Naive thymus-derived CD4-positive, alpha-beta T cell (primary cell): Measurements from ENCODE around the gene PANK2. TPM values are rescaled to one million over a fixed set of nuclear protein-coding genes. Genes with fewer than 3 reads are reported as not detected.
"Not testable (repeated sequence)": the region's sequence is repeated elsewhere in the genome, so short reads cannot be mapped to it uniquely, and the experiment has no call there.

Experiments
- ATAC-seq: fragments of 150-1000 bp; cut with Tn5 transposase; 2 replicates; pipeline ENCODE4 v1.10.0; 2021; ENCODE audit warnings: mild to moderate bottlenecking, moderate library complexity
- CTCF ChIA-PET: fragments of 350-600 bp; sonication (Branson Sonifier 250); formaldehyde crosslinking; loops from one replicate; lab custom pipeline; 2021; ENCODE audit warnings: antibody characterized with exemption; lab: Charles Lee
- POLR2A ChIA-PET: fragments of 350-600 bp; sonication (Branson Sonifier 250); formaldehyde crosslinking; loops from one replicate; lab custom pipeline; 2021; ENCODE audit warnings: antibody characterized with exemption, inconsistent platforms; lab: Charles Lee
- DNase-seq, 9 donors: peaks; one replicate each; pipeline versions ENCODE4 v3.0.0 to v3.0.0-alpha.2; 2020 to 2022; ENCODE audit warnings: mixed read lengths in 1 of 9
- H3K27ac ChIP-seq: one replicate; pipeline ENCODE4 v1.7.0; 2013; ENCODE audit warnings: mild to moderate bottlenecking, low read depth, low read length, moderate library complexity
- H3K27me3 ChIP-seq, 2 donors: one replicate each; pipeline ENCODE4 v1.7.0; 2013; ENCODE audit warnings: low read length in 2 of 2, mild to moderate bottlenecking in 2 of 2, moderate library complexity in 2 of 2; ENCODE audit not compliant: control insufficient read depth in 2 of 2, insufficient read depth in 2 of 2
- H3K36me3 ChIP-seq, 3 experiments: 1 replicate in 2 of 3; 2 replicates in 1 of 3; pipeline ENCODE4 v1.7.0; 2013; ENCODE audit warnings: low read length in 3 of 3, mild to moderate bottlenecking in 3 of 3, moderate library complexity in 1 of 3; ENCODE audit not compliant: insufficient read depth in 3 of 3, control insufficient read depth in 2 of 3
- H3K4me1 ChIP-seq, 2 donors: one replicate each; pipeline ENCODE4 v1.7.0; 2013; ENCODE audit warnings: low read length in 2 of 2, mild to moderate bottlenecking in 2 of 2, moderate library complexity in 1 of 2; ENCODE audit not compliant: control insufficient read depth in 2 of 2, insufficient read depth in 2 of 2
- H3K4me3 ChIP-seq: 2 replicates; pipeline ENCODE4 v1.7.0; 2013; ENCODE audit warnings: mild to moderate bottlenecking, low read length
- H3K9me3 ChIP-seq, 3 experiments: 1 replicate in 2 of 3; 2 replicates in 1 of 3; pipeline ENCODE4 v1.7.0; 2013; ENCODE audit warnings: low read length in 3 of 3; ENCODE audit not compliant: control insufficient read depth in 2 of 3
- H3K27ac Mint-ChIP-seq, 9 donors: one replicate each; pipeline ENCODE4 v1.8.0; 2020 to 2022; ENCODE audit warnings: mixed read lengths in 9 of 9, mild to moderate bottlenecking in 8 of 9, moderate library complexity in 5 of 9, inconsistent platforms in 2 of 9
- H3K27me3 Mint-ChIP-seq, 5 donors: one replicate each; pipeline ENCODE4 v1.8.0; 2021 to 2022; ENCODE audit warnings: mixed read lengths in 5 of 5, mild to moderate bottlenecking in 1 of 5
- H3K36me3 Mint-ChIP-seq, 5 donors: one replicate each; pipeline ENCODE4 v1.8.0; 2020 to 2022; ENCODE audit warnings: mixed read lengths in 5 of 5, mild to moderate bottlenecking in 3 of 5, inconsistent platforms in 1 of 5
- H3K4me1 Mint-ChIP-seq, 7 donors: one replicate each; pipeline ENCODE4 v1.8.0; 2020 to 2022; ENCODE audit warnings: mixed read lengths in 7 of 7, mild to moderate bottlenecking in 3 of 7, inconsistent platforms in 1 of 7
- H3K4me3 Mint-ChIP-seq, 10 donors: one replicate each; pipeline ENCODE4 v1.8.0; 2020 to 2022; ENCODE audit warnings: mild to moderate bottlenecking in 10 of 10, mixed read lengths in 10 of 10, moderate library complexity in 6 of 10, inconsistent platforms in 2 of 10
- H3K9me3 Mint-ChIP-seq, 11 donors: one replicate each; pipeline ENCODE4 v1.8.0; 2020 to 2022; ENCODE audit warnings: mixed read lengths in 11 of 11, mild to moderate bottlenecking in 4 of 11, inconsistent platforms in 1 of 11, moderate library complexity in 1 of 11
- intact Hi-C, 2 donors: fragments of 100-400 bp; cut with micrococcal nuclease; formaldehyde crosslinking; loops; one replicate each; pipeline ENCODE4 v1.15.1; 2023
- polyA plus RNA-seq, 2 donors: library from polyadenylated mRNA; unstranded; fragments of 300-500 nt; fragmentation: Illumina TruSeq; gene quantifications; one replicate each; pipeline ENCODE4 v1.2.3, GENCODE V29; 2021
- total RNA-seq, 6 experiments: library from RNA in 5 of 6; stranded (reverse) in 5 of 6; gene quantifications; 1 replicate in 5 of 6; 2 replicates in 1 of 6; pipeline ENCODE4 v1.2.3 and lab custom pipeline; 2021 to 2026

Gene PANK2
- total RNA-seq (10 to 100 TPM; 42.4 to 69.7 (median 59.1) TPM), polyA plus RNA-seq (10 to 100 TPM; 39.0 to 46.9 TPM), total RNA-seq (lab: John Stamatoyannopoulos, UW) (63.3 reads per million, percentile 76 among the genes with 10 or more reads in this experiment)

DNA sequence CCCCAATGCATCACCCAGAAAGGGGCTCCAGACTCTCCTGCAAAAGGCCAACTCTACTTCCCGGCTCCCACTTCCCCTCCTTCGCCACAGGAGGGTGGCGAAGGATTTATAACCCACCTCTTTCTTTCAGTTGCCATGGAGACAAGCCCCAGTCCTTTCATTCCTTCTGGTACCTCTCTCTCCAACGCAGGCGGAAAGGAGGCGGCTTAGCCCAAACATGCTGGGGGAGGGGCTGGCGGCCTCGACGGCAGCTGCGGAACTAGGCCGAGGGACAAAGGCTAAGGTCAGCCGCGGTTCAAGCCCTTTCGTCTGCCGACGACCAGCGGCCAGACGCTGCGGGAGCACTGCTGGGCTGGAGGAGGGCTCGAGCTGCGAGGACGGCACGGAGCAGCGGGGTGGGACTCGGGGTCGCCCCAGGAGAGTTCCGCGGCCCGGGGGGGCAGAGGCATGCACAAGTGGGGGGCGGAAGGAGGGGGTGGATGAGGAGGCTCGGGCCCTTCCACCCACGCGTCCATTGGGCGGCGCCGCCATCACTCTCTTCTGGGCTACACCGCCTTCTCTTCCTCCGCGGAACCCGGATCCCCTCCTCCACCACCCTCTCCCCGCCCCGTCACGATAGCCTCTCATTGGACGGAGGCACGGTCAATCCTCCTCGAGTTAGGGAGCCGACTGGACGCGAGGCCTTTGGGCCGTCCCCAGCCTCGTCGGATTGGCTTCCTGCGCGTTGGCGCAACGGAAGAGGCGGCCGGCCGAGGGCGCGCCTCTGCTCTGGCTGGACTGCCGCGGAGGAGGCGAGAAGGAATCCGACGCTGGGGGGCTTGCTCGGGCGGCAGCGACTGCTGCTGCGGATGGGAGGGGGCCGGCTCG lies at the start of gene PANK2:
Gene PANK2, plus strand, starts transcription at position 766 of the 867 bp plus-strand sequence.
- Histone ChIP-seq H3K4me1 (peaks cover 10 to 25% of the 10 kb centered on the region in 2 donors), H3K9me3 (no peaks in the 10 kb centered on the region), H3K27ac (peak within 1 kb of the TSS; percentile 91), H3K36me3 (peaks cover 0 to 3% (median 0%) of the 10 kb centered on the region in 3 experiments), H3K27me3 (no peaks in the 10 kb centered on the region), H3K4me3 (peak within 1 kb of the TSS; percentile 82)
- Mint-ChIP-seq H3K36me3 (peaks cover 0 to 36% (median 12%) of the 10 kb centered on the region in 5 donors), H3K4me3 (peak within 1 kb of the TSS; percentile 96 to 100 (median 98)), H3K9me3 (no peaks in the 10 kb centered on the region), H3K4me1 (peaks cover 42 to 64% (median 55%) of the 10 kb centered on the region in 7 donors), H3K27me3 (no peaks in the 10 kb centered on the region), H3K27ac (peak within 1 kb of the TSS; percentile 87 to 99 (median 97))
- POLR2A ChIA-PET, result interaction anchor here (0.6 to 1.8 kb wide), 3 partner anchors 56 to 197 kb away, joined by 4 to 10 read pairs (median 5); no protein-coding TSS in a partner anchor
- ATAC-seq (peak; percentile 98), DNase-seq (peak; percentile 85 to 96 (median 94))
- CTCF ChIA-PET, result no interaction called here
- intact Hi-C loops, result loop anchor here (1.0 to 5.0 kb wide), 14 partner anchors 18 to 196 kb away; partner anchors contain the start of genes AP5S1 (in 2 of the 2), CDC25B (in 2 of the 2), MAVS (in 2 of the 2) and RNF24 (in 2 of the 2)

DNA sequence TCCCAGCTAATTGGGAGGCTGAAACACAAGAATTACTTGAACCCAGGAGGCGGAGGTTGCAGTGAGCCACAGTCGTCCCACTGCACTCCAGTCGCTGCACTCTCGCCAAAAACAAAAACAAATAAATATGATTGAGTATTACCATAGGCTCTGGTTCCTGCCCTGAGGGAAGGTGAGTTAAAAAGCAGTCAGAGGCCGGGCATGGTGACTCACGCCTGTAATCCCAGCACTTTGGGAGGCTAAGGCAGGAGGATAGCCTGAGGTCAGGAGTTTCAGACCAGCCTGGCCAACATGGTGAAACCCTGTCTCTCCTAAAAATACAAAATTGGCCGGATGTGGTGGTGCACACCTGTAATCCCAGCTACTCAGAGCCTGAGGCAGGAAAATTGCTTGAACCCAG lies 49.0 kb upstream of the PANK2 start:
- not testable (repeated sequence) for H3K27me3 Mint-ChIP-seq, H3K4me3 Mint-ChIP-seq, H3K9me3 Mint-ChIP-seq

DNA sequence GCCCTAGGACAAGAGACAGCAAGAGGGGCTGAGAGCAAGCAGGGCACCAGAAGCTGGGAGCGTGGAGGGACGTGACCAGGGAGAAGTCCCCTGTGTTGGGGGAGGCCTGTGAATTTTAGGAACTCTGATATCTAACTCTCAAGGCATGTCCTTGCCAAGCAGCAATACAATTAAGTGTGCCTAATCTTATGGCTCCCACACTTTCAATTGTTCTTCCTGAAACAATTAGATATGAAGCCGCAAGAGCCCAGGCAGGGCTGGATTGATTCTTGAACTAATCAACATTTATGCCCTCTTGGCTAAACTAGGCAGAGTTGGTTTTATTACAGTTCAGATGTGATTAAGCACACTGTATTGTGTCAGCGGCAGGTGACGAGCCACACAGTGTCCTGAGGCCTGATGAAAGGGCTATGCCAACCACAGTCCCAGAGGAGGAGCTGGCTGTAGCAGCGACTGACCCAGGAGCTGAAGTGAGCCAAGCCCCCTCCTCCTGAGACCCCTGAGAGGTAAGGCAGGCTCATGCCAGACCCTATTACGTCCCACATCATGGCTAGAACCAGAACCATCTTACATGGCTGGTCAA lies 46.7 kb upstream of the PANK2 start:
- no peak overlapping the region for H3K27ac ChIP-seq
- H3K27me3 Mint-ChIP-seq, result no peaks in the 10 kb centered on the region
- peaks cover 0 to 6% (median 0%) of the 10 kb centered on the region in 3 experiments for H3K36me3 ChIP-seq
- H3K27ac Mint-ChIP-seq, result peak overlapping the region in 1 of 9 donors; percentile 31
- no peaks in the 10 kb centered on the region for H3K9me3 ChIP-seq
- peaks cover 0 to 7% (median 0%) of the 10 kb centered on the region in 5 donors for H3K36me3 Mint-ChIP-seq
- H3K27me3 ChIP-seq, result no peaks in the 10 kb centered on the region
- CTCF ChIA-PET, result no interaction called here
- peaks cover 4 to 22% (median 17%) of the 10 kb centered on the region in 7 donors for H3K4me1 Mint-ChIP-seq
- no peak overlapping the region for H3K4me3 Mint-ChIP-seq
- ATAC-seq (no peak), DNase-seq (no peak)
- H3K4me3 ChIP-seq, result no peak overlapping the region
- no peaks in the 10 kb centered on the region for H3K9me3 Mint-ChIP-seq
- POLR2A ChIA-PET, result interaction anchor here (0.6 kb wide), 1 partner anchor 72 kb away, joined by 3 read pairs; no protein-coding TSS in a partner anchor
- intact Hi-C loops, result no loop called here
- H3K4me1 ChIP-seq, result peaks cover 0 to 11% of the 10 kb centered on the region in 2 donors

More for the DNA sequence above, 49.0 kb upstream of the PANK2 start:
- H3K36me3 ChIP-seq, intact Hi-C loops, CTCF ChIA-PET, ATAC-seq, H3K27ac Mint-ChIP-seq, H3K27me3 ChIP-seq, DNase-seq, H3K27ac ChIP-seq, H3K9me3 ChIP-seq, H3K4me3 ChIP-seq, H3K4me1 ChIP-seq: not testable (repeated sequence)
- peaks cover 0 to 12% (median 0%) of the 10 kb centered on the region in 5 donors for H3K36me3 Mint-ChIP-seq
- H3K4me1 Mint-ChIP-seq, result peaks cover 0 to 16% (median 10%) of the 10 kb centered on the region in 7 donors
- POLR2A ChIA-PET, result interaction anchor here (1.0 kb wide), 1 partner anchor 8 kb away, joined by 5 read pairs; no protein-coding TSS in a partner anchor

DNA sequence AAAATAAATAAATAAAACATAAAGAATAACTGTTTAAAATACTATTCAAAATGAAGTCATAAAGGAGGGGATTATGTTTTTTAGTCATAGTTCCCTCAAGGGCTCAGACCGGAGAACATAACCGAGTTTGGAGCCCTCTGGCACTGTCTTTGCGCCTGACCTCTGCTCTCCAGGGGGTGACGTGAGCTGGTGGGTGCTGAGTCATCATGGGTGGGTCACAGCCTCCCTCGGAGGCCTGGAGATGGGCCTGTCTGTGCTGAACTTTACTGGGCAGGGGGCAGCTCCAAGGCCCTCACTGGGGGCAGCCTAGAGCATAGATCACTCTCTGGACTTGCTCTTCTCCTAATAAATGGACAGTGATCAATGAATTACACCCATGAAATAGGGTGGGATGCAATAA lies 45.7 kb upstream of the PANK2 start:
- H3K4me3 ChIP-seq, result no peak overlapping the region
- CTCF ChIA-PET, result interaction anchor here (0.6 kb wide), 2 partner anchors 59 to 682 kb away, joined by 3 read pairs; no protein-coding TSS in a partner anchor
- H3K27ac Mint-ChIP-seq, result no peak overlapping the region
- H3K27me3 ChIP-seq, result no peaks in the 10 kb centered on the region
- intact Hi-C loops, result no loop called here
- peaks cover 7 to 31% (median 25%) of the 10 kb centered on the region in 7 donors for H3K4me1 Mint-ChIP-seq
- H3K36me3 Mint-ChIP-seq, result peaks cover 0 to 7% (median 0%) of the 10 kb centered on the region in 5 donors
- no peak overlapping the region for H3K27ac ChIP-seq
- H3K9me3 Mint-ChIP-seq, result no peaks in the 10 kb centered on the region
- H3K9me3 ChIP-seq, result no peaks in the 10 kb centered on the region
- H3K27me3 Mint-ChIP-seq, result no peaks in the 10 kb centered on the region
- no peak for DNase-seq
- ATAC-seq, result no peak
- H3K36me3 ChIP-seq, result peaks cover 0 to 9% (median 0%) of the 10 kb centered on the region in 3 experiments
- peaks cover 0 to 16% of the 10 kb centered on the region in 2 donors for H3K4me1 ChIP-seq
- POLR2A ChIA-PET, result no interaction called here
- no peak overlapping the region for H3K4me3 Mint-ChIP-seq

DNA sequence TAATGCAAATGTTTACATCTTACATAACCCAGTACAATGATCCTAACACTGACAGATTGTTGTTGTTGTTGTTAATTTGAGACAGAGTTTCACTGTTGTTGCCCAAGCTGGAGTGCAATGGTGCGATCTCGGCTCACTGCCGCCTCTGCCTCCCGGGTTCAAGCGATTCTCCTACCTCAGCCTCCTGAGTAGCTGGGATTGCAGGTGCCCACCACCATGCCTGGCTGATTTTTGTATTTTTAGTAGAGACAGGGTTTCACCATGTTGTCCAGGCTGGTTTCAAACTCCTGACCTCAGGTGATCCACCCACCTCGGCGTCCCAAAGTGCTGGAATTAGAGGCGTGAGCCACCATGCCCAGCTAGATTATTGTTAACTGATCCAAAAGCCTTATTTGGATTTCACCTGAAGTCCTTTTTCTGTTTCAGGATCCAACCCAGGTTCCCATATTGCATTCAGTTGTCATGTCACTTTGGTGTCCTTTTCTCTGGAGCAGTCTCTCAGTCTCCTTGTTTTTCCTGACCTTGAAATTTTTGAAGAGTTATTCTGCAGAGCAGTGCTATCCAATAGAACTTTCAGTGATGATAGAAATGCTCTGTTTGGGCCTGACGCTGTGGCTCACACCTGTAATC lies 45.1 kb upstream of the PANK2 start:
- ChIA-PET CTCF (interaction anchor here (0.6 to 0.8 kb wide), 2 partner anchors 12 to 683 kb away, joined by 3 read pairs; no protein-coding TSS in a partner anchor), POLR2A (interaction anchor here (1.4 to 1.8 kb wide), 2 partner anchors 57 to 76 kb away, joined by 3 to 8 read pairs; partner anchors contain the start of genes ADISSP and CENPB)
- peak overlapping the region in 1 of 10 donors; percentile 51 for H3K4me3 Mint-ChIP-seq
- H3K27me3 Mint-ChIP-seq, H3K27me3 ChIP-seq, H3K9me3 Mint-ChIP-seq, H3K27ac Mint-ChIP-seq, intact Hi-C loops, H3K4me3 ChIP-seq, H3K36me3 Mint-ChIP-seq, H3K9me3 ChIP-seq, ATAC-seq, H3K27ac ChIP-seq, DNase-seq, H3K36me3 ChIP-seq: not testable (repeated sequence)
- peaks cover 13 to 33% (median 27%) of the 10 kb centered on the region in 7 donors for H3K4me1 Mint-ChIP-seq
- H3K4me1 ChIP-seq, result peaks cover 0 to 13% of the 10 kb centered on the region in 2 donors
